Measurements from ENCODE around the gene CAPRIN1.

Gene CAPRIN1

GRCh38 chr11:34013898-34014571 lies 37.5 kb upstream of the CAPRIN1 start:
- no peak for TF ChIP-seq CTCF (IDR thresholded peaks at IDR 0.05; ENCODE audit: insufficient read depth, low read length, poor library complexity, severe bottlenecking)
- H3K36me3 ChIP-seq (ENCODE audit: control insufficient read depth, insufficient read depth, low read length), result no peaks in the 10 kb centered on the region
- no peak for DNase-seq (ENCODE audit: extremely low read depth, insufficient read length)
- no peaks in the 10 kb centered on the region for H3K27me3 ChIP-seq (replicated peaks; ENCODE audit: control insufficient read depth, insufficient read depth, low read length)
- H3K4me3 ChIP-seq (replicated peaks; ENCODE audit: low read depth, low read length), result no peak overlapping the region

- no peak for DNase-seq (ENCODE audit: extremely low read depth, insufficient read length)
- no peaks in the 10 kb centered on the region for H3K36me3 ChIP-seq (ENCODE audit: control insufficient read depth, insufficient read depth, low read length)
- no peaks in the 10 kb centered on the region for H3K27me3 ChIP-seq (replicated peaks; ENCODE audit: control insufficient read depth, insufficient read depth, low read length)
- no peak overlapping the region for H3K4me3 ChIP-seq (replicated peaks; ENCODE audit: low read depth, low read length)
- no peak for TF ChIP-seq CTCF (IDR thresholded peaks at IDR 0.05; ENCODE audit: insufficient read depth, low read length, poor library complexity, severe bottlenecking)
Measured at GRCh38 chr11:34021977-34022735, 29.4 kb upstream of the CAPRIN1 start.

GRCh38 chr11:34026432-34026831 lies 25.1 kb upstream of the CAPRIN1 start:
- Histone ChIP-seq H3K27me3 (replicated peaks; ENCODE audit: control insufficient read depth, insufficient read depth, low read length) (no peaks in the 10 kb centered on the region), H3K36me3 (ENCODE audit: control insufficient read depth, insufficient read depth, low read length) (no peaks in the 10 kb centered on the region), H3K4me3 (replicated peaks; ENCODE audit: low read depth, low read length) (no peak overlapping the region)
- no peak for DNase-seq (ENCODE audit: extremely low read depth, insufficient read length)
- TF ChIP-seq CTCF (IDR thresholded peaks at IDR 0.05; ENCODE audit: insufficient read depth, low read length, poor library complexity, severe bottlenecking), result no peak

- no peak overlapping the region for H3K4me3 ChIP-seq (replicated peaks; ENCODE audit: low read depth, low read length)
- DNase-seq (ENCODE audit: extremely low read depth, insufficient read length), result no peak
- no peak for TF ChIP-seq CTCF (IDR thresholded peaks at IDR 0.05; ENCODE audit: insufficient read depth, low read length, poor library complexity, severe bottlenecking)
Measured at GRCh38 chr11:34027516-34028408, 23.8 kb upstream of the CAPRIN1 start.

GRCh38 chr11:34028425-34028824 lies 23.1 kb upstream of the CAPRIN1 start:
- DNase-seq (ENCODE audit: extremely low read depth, insufficient read length), result no peak
- no peak for TF ChIP-seq CTCF (IDR thresholded peaks at IDR 0.05; ENCODE audit: insufficient read depth, low read length, poor library complexity, severe bottlenecking)
- Histone ChIP-seq H3K27me3 (replicated peaks; ENCODE audit: control insufficient read depth, insufficient read depth, low read length) (no peaks in the 10 kb centered on the region), H3K36me3 (ENCODE audit: control insufficient read depth, insufficient read depth, low read length) (no peaks in the 10 kb centered on the region), H3K4me3 (replicated peaks; ENCODE audit: low read depth, low read length) (no peak overlapping the region)

More at GRCh38 chr11:34027516-34028408, 23.8 kb upstream of the CAPRIN1 start:
- H3K36me3 ChIP-seq (ENCODE audit: control insufficient read depth, insufficient read depth, low read length), result no peaks in the 10 kb centered on the region
- no peaks in the 10 kb centered on the region for H3K27me3 ChIP-seq (replicated peaks; ENCODE audit: control insufficient read depth, insufficient read depth, low read length)
